ENCODE measurements around the gene GPRC5C.
A peak's percentile ranks its signal among the peaks of the same experiment; 100 is the strongest.

The GPRC5C gene

GRCh38 chr17:74453665-74454196 is 21.8 kb downstream of the GPRC5C start:
- peak in 3 of 4 experiments; percentile 29 to 31 (median 30) for DNase-seq

- DNase-seq: peak in 1 of 4 experiments; percentile 17
These were observed 22.5 kb downstream of the GPRC5C start for GRCh38 chr17:74454197-74455024.

GRCh38 chr17:74455025-74455545 is 23.2 kb downstream of the GPRC5C start:
- no peak for DNase-seq

GRCh38 chr17:74455821-74456220 is 23.9 kb downstream of the GPRC5C start:
- DNase-seq: no peak

- peak; percentile 43 to 68 (median 51) for DNase-seq
These were observed 25.4 kb downstream of the GPRC5C start for GRCh38 chr17:74457146-74457819.

- no peak for DNase-seq
These were observed 25.9 kb downstream of the GPRC5C start for GRCh38 chr17:74457820-74458166.

- DNase-seq: no peak
These were observed 26.9 kb downstream of the GPRC5C start for GRCh38 chr17:74458835-74459234.

GRCh38 chr17:74459622-74460021 is 27.7 kb downstream of the GPRC5C start:
- no peak for DNase-seq

GRCh38 chr17:74460241-74460640 is 28.4 kb downstream of the GPRC5C start:
- no peak for DNase-seq

- DNase-seq: no peak
These were observed 29.1 kb downstream of the GPRC5C start for GRCh38 chr17:74460996-74461395.

- no peak for DNase-seq
These were observed 29.7 kb downstream of the GPRC5C start for GRCh38 chr17:74461611-74462010.

- DNase-seq: no peak
These were observed 33.0 kb downstream of the GPRC5C start for GRCh38 chr17:74464730-74465377.

- DNase-seq: no peak
These were observed 33.7 kb downstream of the GPRC5C start for GRCh38 chr17:74465378-74466110.

- DNase-seq: no peak
These were observed 34.4 kb downstream of the GPRC5C start, which contains the start of gene CD300A for GRCh38 chr17:74466111-74466827. CD300A (plus strand) TSS chr17:74466634; CDS start chr17:74466704, 70 bp downstream.

- DNase-seq: no peak
These were observed 34.9 kb downstream of the GPRC5C start for GRCh38 chr17:74466828-74467184.

- DNase-seq: no peak
These were observed 35.5 kb downstream of the GPRC5C start for GRCh38 chr17:74467221-74467951.

- no peak for DNase-seq
These were observed 39.5 kb downstream of the GPRC5C start for GRCh38 chr17:74471341-74471740.

- no peak for DNase-seq
These were observed 41.0 kb downstream of the GPRC5C start for GRCh38 chr17:74472890-74473289.

GRCh38 chr17:74473294-74473693 is 41.4 kb downstream of the GPRC5C start:
- no peak for DNase-seq

- no peak for DNase-seq
These were observed 42.3 kb downstream of the GPRC5C start for GRCh38 chr17:74474043-74474792.

Data from activated CD4-positive, CD25-positive, alpha-beta regulatory T cell (primary cell).